Skin epidermis (tissue), 12 donors: ENCODE results near the gene SPZ1.
"Not testable (repeated sequence)": the region's sequence is repeated elsewhere in the genome, so short reads cannot be mapped to it uniquely, and the experiment has no call there.

Experiments
- H3K27ac ChIP-seq, 21 experiments: fragments of 200-600 bp; sonication (generic) in 11 of 21; one replicate each; pipeline ENCODE4 v1.5.0; 2020; ENCODE audit warnings: mild to moderate bottlenecking in 3 of 21, inconsistent platforms in 2 of 21, moderate library complexity in 2 of 21
- H3K4me3 ChIP-seq, 7 experiments: fragments of 200-600 bp; sonication (generic) in 2 of 7; one replicate each; pipeline ENCODE4 v1.5.0; 2020; ENCODE audit warnings: inconsistent platforms in 2 of 7, mild to moderate bottlenecking in 2 of 7, moderate library complexity in 1 of 7

SPZ1 gene

GRCh38 chr5:80319702-80320101 is at the start of gene SPZ1:
Gene SPZ1 (plus strand): TSS chr5:80320002. CDS start chr5:80320216, 214 bp downstream.
- Histone ChIP-seq H3K27ac (no peak within 1 kb of the TSS), H3K4me3 (no peak within 1 kb of the TSS)

DNA sequence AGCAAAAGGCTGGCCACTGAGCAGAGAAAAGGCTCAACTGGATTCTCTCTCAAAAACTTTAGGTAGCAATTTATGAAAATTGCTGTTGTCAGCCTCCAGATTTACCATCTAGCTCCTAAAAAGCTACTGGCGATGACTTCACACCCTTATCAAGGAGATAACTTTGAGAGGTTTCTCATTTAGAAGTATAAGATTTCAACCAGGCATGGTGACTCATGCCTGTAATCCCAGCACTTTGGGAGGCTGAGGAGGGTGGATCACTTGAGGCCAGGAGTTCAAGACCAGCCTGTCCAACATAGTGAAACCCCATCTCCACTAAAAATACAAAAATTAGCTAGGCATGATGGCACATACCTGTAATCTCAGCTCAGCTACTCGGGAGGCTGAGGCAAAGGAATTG is 49.3 kb upstream of the SPZ1 start:
- H3K27ac ChIP-seq, H3K4me3 ChIP-seq: not testable (repeated sequence)

GRCh38 chr5:80275347-80275746 is 44.5 kb upstream of the SPZ1 start:
- Histone ChIP-seq H3K27ac (no peak overlapping the region), H3K4me3 (no peak overlapping the region)

- Histone ChIP-seq H3K27ac (no peak overlapping the region), H3K4me3 (no peak overlapping the region)
Observed at GRCh38 chr5:80276186-80276585, 43.6 kb upstream of the SPZ1 start.

DNA sequence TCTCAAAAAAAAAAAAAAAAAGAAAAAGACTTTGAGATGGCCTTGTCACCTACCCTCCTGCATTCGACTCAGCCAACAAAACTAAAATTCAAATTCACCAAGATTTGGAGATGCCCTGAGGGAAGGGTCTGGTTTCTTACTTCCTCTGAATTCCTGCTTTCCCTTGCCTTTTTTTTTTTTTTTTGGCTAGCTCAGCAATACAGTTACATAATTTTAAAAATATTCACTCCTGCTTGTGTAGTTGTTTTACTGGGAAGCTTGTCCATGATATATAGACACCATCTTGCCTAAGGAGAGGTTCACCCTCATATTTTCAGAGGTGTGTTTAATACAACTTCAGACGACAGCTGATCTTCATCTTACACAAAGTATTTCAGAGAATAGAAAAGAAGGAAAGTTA is 42.6 kb upstream of the SPZ1 start:
- Histone ChIP-seq H3K27ac (no peak overlapping the region), H3K4me3 (no peak overlapping the region)

GRCh38 chr5:80282054-80282453 is 37.7 kb upstream of the SPZ1 start:
- H3K4me3 ChIP-seq: no peak overlapping the region
- H3K27ac ChIP-seq: no peak overlapping the region

DNA sequence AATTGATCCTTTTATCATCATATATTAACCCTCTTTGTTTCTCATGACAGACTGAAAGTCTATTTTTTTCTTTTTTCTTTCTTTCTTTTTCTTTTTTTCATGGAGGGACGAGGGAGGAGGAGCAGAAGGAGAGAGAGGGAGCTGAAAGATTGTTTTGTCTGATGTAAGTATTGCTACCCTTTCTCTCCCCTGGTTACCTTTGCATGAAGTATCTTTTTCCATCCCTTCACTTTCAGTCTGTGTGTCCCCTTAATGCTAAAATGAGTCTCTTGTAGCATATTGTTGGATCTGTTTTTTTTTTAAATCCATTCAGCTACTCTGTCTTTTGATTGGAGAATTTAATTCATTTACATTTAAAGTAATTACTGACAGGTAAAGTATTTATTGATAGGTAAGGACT is 36.4 kb upstream of the SPZ1 start:
- Histone ChIP-seq H3K27ac (no peak overlapping the region), H3K4me3 (no peak overlapping the region)

GRCh38 chr5:80284720-80285119 is 35.1 kb upstream of the SPZ1 start:
- no peak overlapping the region for H3K27ac ChIP-seq
- no peak overlapping the region for H3K4me3 ChIP-seq

GRCh38 chr5:80288177-80288576 is 31.6 kb upstream of the SPZ1 start:
- Histone ChIP-seq H3K4me3 (no peak overlapping the region), H3K27ac (no peak overlapping the region)

GRCh38 chr5:80289320-80289719 is 30.5 kb upstream of the SPZ1 start:
- H3K27ac ChIP-seq: no peak overlapping the region

DNA sequence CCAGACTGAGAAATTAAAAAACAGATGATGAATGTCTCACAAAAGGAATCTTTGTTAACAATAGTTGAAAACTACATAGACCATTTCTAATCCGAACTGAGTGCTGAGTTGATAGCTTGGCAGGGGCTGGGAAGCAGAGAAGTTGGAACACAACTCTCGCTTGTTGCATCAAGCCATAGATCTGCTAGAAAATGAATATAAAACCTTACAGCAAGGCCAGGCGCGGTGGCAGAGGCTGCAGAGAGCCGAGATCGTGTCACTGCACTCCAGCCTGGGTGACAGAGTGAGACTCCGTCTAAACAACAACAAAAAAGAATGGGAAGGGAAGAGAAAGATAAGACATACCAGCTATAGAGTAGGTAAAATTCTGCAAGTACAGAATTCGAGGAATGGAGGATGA is 28.0 kb upstream of the SPZ1 start:
- H3K27ac ChIP-seq: no peak overlapping the region

More at GRCh38 chr5:80289320-80289719, 30.5 kb upstream of the SPZ1 start:
- no peak overlapping the region for H3K4me3 ChIP-seq

GRCh38 chr5:80296121-80296520 is 23.7 kb upstream of the SPZ1 start:
- no peak overlapping the region for H3K27ac ChIP-seq
- H3K4me3 ChIP-seq: no peak overlapping the region

More for the DNA sequence above, 28.0 kb upstream of the SPZ1 start:
- no peak overlapping the region for H3K4me3 ChIP-seq

GRCh38 chr5:80299601-80300000 is 20.2 kb upstream of the SPZ1 start:
- no peak overlapping the region for H3K4me3 ChIP-seq
- no peak overlapping the region for H3K27ac ChIP-seq

- no peak overlapping the region for H3K27ac ChIP-seq
- no peak overlapping the region for H3K4me3 ChIP-seq
Observed at GRCh38 chr5:80300125-80300524, 19.7 kb upstream of the SPZ1 start.

DNA sequence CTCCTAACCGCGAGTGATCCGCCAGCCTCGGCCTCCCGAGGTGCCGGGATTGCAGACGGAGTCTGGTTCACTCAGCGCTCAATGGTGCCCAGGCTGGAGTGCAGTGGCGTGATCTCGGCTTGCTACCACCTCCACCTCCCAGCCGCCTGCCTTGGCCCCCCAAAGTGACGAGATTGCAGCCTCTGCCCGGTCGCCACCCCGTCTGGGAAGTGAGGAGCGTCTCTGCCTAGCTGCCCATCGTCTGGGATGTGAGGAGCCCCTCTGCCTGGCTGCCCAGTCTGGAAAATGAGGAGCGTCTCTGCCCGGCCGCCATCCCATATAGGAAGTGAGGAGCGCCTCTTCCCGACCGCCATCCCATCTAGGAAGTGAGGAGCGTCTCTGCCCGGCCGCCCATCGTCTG is 19.0 kb upstream of the SPZ1 start:
- not testable (repeated sequence) for H3K27ac ChIP-seq, H3K4me3 ChIP-seq

- H3K27ac ChIP-seq, H3K4me3 ChIP-seq: not testable (repeated sequence)
Observed at GRCh38 chr5:80301342-80301741, 18.5 kb upstream of the SPZ1 start.

DNA sequence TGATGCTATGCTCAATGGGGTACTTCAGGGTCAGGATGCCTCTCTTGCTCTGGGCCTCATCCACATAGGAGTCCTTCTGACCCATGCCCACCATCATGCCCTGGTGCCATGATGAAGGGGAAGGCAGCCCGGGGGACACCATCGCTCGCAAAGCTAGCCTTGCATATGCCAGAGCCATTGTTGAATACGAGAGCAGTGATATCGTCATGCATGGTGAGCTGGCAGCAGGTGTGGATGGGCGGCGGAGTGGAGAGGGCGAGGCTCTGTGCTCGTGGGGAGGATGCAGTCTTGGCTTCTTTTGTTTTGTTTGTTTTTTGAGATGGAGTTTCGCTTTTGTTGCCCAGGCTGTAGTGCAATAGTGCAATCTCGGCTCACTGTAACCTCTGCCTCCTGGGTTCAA is 17.2 kb upstream of the SPZ1 start:
- H3K4me3 ChIP-seq: no peak overlapping the region

GRCh38 chr5:80308526-80308925 is 11.3 kb upstream of the SPZ1 start:
- no peak overlapping the region for H3K27ac ChIP-seq
- no peak overlapping the region for H3K4me3 ChIP-seq

More for the DNA sequence above, 17.2 kb upstream of the SPZ1 start:
- H3K27ac ChIP-seq: no peak overlapping the region

DNA sequence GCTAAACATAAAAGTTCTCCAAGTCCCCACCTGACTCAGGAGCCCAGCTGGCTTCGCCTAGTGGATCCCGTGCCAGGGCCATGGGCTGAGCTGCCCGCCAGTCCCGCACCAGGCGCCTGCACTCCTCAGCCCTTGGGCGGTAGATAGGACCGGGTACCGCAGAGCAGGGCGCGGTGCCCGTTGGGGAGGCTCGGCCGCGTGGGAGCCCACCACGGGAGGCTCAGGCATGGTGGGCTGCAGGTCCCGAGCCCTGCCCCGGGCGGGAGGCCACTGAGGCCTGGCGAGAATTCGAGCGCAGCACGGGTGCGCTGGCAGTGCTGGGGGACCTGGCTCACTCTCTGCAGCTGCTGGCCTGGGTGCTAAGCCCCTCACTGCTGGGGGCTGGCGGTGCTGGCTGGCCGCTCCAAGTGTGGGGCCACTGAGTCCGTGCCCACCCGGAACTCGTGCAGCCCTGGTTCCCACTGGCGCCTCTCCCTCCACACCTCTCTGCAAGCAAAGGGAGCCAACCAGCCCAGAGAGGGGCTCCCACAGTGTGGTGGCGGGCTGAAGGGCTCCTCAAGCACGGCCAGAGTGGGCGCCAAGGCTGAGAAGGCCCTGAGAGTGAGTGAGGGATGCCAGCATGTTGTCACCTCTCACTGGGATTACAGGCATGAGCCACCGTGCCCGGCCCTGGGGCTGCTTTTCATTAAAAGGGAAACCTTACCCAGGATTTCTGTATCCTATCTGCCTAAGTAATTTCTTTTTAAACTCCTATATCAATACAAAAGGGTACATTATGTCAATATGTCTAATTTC is 9.7 kb upstream of the SPZ1 start:
- Histone ChIP-seq H3K27ac (no peak overlapping the region), H3K4me3 (no peak overlapping the region)

DNA sequence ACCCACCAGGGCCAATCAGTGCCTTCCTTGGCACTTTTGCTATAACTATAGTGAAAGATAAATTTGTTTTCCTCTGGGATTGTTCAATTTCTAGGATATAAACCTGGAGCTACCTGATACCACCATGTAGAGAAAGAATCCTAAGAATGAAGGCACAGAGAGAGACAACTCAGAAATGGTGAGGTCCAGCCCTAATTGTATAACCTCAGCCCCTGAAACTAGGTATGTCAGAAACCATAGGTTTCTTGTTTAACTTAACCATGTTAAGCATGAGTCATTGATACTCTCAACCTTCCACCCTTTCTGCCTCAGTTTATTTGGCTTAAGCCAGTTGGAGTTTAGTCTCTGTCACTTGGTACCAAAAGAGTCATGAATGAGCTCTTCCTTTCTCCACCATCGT is 4.6 kb upstream of the SPZ1 start:
- Histone ChIP-seq H3K4me3 (no peak overlapping the region), H3K27ac (no peak overlapping the region)

DNA sequence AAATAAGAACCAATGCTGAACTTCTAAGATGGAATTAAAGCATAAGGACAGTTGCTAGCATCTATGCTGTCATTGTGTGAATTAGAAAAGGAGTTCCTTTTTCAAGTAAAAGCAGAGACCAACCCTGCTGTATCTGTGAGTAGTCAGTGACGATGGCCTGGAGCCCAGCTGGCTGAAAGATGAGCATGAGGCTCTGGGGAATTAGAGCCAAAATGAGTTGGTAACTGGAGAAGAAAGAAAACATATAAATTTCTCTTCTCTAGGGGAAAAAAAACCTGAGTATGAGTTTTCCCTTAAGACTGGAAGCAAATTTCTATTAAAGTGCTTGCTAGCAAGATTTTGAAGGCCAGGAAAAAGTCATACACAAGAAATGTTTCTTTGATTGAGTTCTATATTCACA is 1.6 kb upstream of the SPZ1 start:
- Histone ChIP-seq H3K4me3 (no peak overlapping the region), H3K27ac (no peak overlapping the region)

GRCh38 chr5:80324912-80325311 is 5.1 kb downstream of the SPZ1 start:
- H3K4me3 ChIP-seq: no peak overlapping the region
- H3K27ac ChIP-seq: no peak overlapping the region
